ENCODE results near the gene GRM7. TPM values are rescaled to one million over a fixed set of nuclear protein-coding genes. Genes with fewer than 3 reads are reported as not detected.

GRM7 gene
- total RNA-seq, 1 experiment from 2014 or later: 0.28 TPM

DNA sequence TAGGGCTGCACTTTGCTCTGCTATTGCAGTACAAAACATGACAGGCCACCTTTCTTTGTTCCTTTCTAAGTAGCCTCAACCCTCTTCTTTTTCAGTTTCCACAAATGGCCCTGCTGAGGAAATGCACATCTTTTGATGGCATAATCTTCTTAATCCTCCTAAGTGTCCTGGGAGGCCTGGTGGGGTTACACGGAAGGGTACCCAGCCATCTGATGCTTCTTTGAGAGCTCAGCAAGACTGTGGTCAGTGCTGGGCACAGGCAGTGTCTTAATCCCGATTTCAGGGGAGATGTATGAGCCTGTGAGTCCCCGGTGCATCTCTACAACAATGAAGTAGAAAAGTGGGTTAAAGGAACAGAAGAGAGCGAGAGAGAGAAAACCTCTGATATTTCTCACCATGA lies 404.8 kb downstream of the GRM7 start:
- Histone ChIP-seq H2BK120ac (ENCODE audit: low read depth, low read length, poor library complexity, severe bottlenecking) (no peak overlapping the region), H4K5ac (ENCODE audit: insufficient read length, low read depth, low read length) (no peak overlapping the region), H3K4me2 (ENCODE audit: insufficient read depth, insufficient read length, low read length) (no peak overlapping the region), H3K27me3 (ENCODE audit: insufficient read depth, low read length) (no peaks in the 10 kb centered on the region), H3K18ac (ENCODE audit: insufficient read length, low read depth, low read length) (no peak overlapping the region), H2BK20ac (ENCODE audit: low read depth, low read length, poor library complexity, severe bottlenecking) (no peak overlapping the region), H3K4me1 (ENCODE audit: insufficient read depth, low read length) (no peaks in the 10 kb centered on the region), H3K27ac (ENCODE audit: insufficient read length, low read depth, low read length) (no peak overlapping the region), H3K79me1 (ENCODE audit: insufficient read depth, low read depth, low read length, poor library complexity, severe bottlenecking) (no peaks in the 10 kb centered on the region), H2BK12ac (ENCODE audit: insufficient read length, low read depth, low read length) (no peak overlapping the region), H3K79me2 (ENCODE audit: insufficient read depth, low read length) (no peaks in the 10 kb centered on the region), H3K9me3 (ENCODE audit: control insufficient read depth, low read depth, low read length) (no peaks in the 10 kb centered on the region), H2AFZ (ENCODE audit: low read length) (no peak overlapping the region), H2BK5ac (ENCODE audit: insufficient read length, low read length) (no peak overlapping the region), H3K4ac (ENCODE audit: low read depth, low read length) (no peak overlapping the region), H3K56ac (ENCODE audit: insufficient read length, low read depth, low read length) (no peak overlapping the region), H2AK5ac (ENCODE audit: insufficient read length, low read length) (no peak overlapping the region), H2BK15ac (ENCODE audit: low read depth, low read length) (no peak overlapping the region), H4K8ac (replicated peaks; ENCODE audit: insufficient read length, low read depth, low read length) (no peak overlapping the region), H4K91ac (ENCODE audit: insufficient read length, low read depth, low read length) (no peak overlapping the region), H3K23ac (ENCODE audit: insufficient read length, low read depth, low read length) (no peak overlapping the region), H3K9ac (ENCODE audit: extremely low read depth, insufficient read length, low read length) (no peak overlapping the region), H3K23me2 (ENCODE audit: insufficient read length, low read depth, low read length, poor library complexity, severe bottlenecking) (no peaks in the 10 kb centered on the region), H4K20me1 (ENCODE audit: control insufficient read depth, insufficient read depth, insufficient read length) (no peaks in the 10 kb centered on the region), H3K14ac (ENCODE audit: insufficient read depth, low read length) (no peak overlapping the region), H3T11ph (ENCODE audit: low read length) (no peak overlapping the region)
- H3K27me3 Mint-ChIP-seq (ENCODE audit: low read depth): 0 out of 2 replicates have a peak, but pooled peaks cover 2% of the 10 kb centered on the region
- peaks cover 6 to 10% of the 10 kb centered on the region in 2 experiments; a peak in 3 of 4 replicates for H3K4me1 Mint-ChIP-seq
- peaks cover 3 to 8% (median 4%) of the 10 kb centered on the region in 3 experiments for H3K36me3 Mint-ChIP-seq (ENCODE audit: insufficient read depth in 1 of 3, low read depth in 3 of 3)
- no CpG with 5 or more reads among the region's 4 CpGs for WGBS (ENCODE audit: extremely low coverage, insufficient read length, low lambda C conversion rate)
- no peak overlapping the region for H3K4me3 Mint-ChIP-seq
- no peak for DNase-seq
- no peak overlapping the region; a peak in 1 of 7 replicates for H3K27ac Mint-ChIP-seq
- TF ChIP-seq, protein P1, sequence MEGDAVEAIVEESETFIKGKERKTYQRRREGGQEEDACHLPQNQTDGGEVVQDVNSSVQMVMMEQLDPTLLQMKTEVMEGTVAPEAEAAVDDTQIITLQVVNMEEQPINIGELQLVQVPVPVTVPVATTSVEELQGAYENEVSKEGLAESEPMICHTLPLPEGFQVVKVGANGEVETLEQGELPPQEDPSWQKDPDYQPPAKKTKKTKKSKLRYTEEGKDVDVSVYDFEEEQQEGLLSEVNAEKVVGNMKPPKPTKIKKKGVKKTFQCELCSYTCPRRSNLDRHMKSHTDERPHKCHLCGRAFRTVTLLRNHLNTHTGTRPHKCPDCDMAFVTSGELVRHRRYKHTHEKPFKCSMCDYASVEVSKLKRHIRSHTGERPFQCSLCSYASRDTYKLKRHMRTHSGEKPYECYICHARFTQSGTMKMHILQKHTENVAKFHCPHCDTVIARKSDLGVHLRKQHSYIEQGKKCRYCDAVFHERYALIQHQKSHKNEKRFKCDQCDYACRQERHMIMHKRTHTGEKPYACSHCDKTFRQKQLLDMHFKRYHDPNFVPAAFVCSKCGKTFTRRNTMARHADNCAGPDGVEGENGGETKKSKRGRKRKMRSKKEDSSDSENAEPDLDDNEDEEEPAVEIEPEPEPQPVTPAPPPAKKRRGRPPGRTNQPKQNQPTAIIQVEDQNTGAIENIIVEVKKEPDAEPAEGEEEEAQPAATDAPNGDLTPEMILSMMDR (conservative IDR thresholded peaks at IDR 0.05): no peak
- H3K9me3 Mint-ChIP-seq: peaks cover 5 to 9% of the 10 kb centered on the region in 2 experiments
